PFSK-1 (cell line): ENCODE measurements around the gene AOAH.

ENCODE experiments used
- FOXP2 ChIP-seq: optimal IDR thresholded peaks from 2 replicates; pipeline ENCODE3; 2011; ENCODE audit warnings: borderline replicate concordance, control low read depth, inconsistent platforms; ENCODE audit not compliant: insufficient read depth; ENCODE audit errors: extremely low read length, extremely low read depth
- POLR2AphosphoS5 ChIP-seq: IDR thresholded peaks from 2 replicates; pipeline ENCODE4 v1.6.1; 2012; ENCODE audit warnings: low read depth, mild to moderate bottlenecking, control low read depth, low read length, moderate library complexity
- REST ChIP-seq, 2 experiments: IDR thresholded peaks; 2 replicates each; pipeline versions ENCODE4 v1.6.1 to v1.8.0; 2011 to 2012; ENCODE audit warnings: low read depth in 2 of 2, low read length in 2 of 2, control low read depth in 1 of 2, inconsistent platforms in 1 of 2, mild to moderate bottlenecking in 1 of 2, moderate library complexity in 1 of 2; ENCODE audit not compliant: insufficient read depth in 1 of 2
- SIN3A ChIP-seq: IDR thresholded peaks from 2 replicates; pipeline ENCODE4 v1.6.1; 2012; ENCODE audit warnings: mild to moderate bottlenecking, low read length, moderate library complexity, borderline replicate concordance; ENCODE audit not compliant: insufficient read depth
- TAF1 ChIP-seq: IDR thresholded peaks from 2 replicates; pipeline ENCODE4 v1.6.1; 2012; ENCODE audit warnings: low read length, control low read depth, borderline replicate concordance; ENCODE audit not compliant: insufficient read depth

GRCh38 chr7:36611703-36612102 is 112.6 kb downstream of the AOAH start:
- TF ChIP-seq POLR2AphosphoS5 (no peak), REST (IDR thresholded peaks at IDR 0.05; ENCODE audit: insufficient read depth in 1 of 2, low read depth in 2 of 2, low read length in 2 of 2) (no peak), TAF1 (no peak), SIN3A (no peak), FOXP2 (no peak)
